GM23338 (cell line): ENCODE results near the gene IRX5. TPM values are rescaled to one million over a fixed set of nuclear protein-coding genes. Genes with fewer than 3 reads are reported as not detected.

ENCODE experiments used
- ATAC-seq: fragments of 200-7000 bp; cut with Tn5 transposase; 3 replicates; pipeline ENCODE4 v1.9.1; 2020
- DNase-seq: peaks from one replicate; pipeline ENCODE4 v3.0.0-alpha.2; 2015; ENCODE audit warnings: low spot score
- H2AFZ ChIP-seq: fragments of 200-600 bp; sonication (generic); 2 replicates; pipeline ENCODE4 v1.8.0; 2016; ENCODE audit warnings: antibody characterized with exemption, mild to moderate bottlenecking, moderate library complexity
- H3F3A ChIP-seq: fragments of 200-600 bp; sonication (generic); replicated peaks from 2 replicates; pipeline ENCODE4 v1.8.0; 2017; ENCODE audit warnings: antibody characterized with exemption, mixed run types, low read depth
- H3K27ac ChIP-seq: fragments of 200-600 bp; sonication (generic); 2 replicates; pipeline ENCODE4 v1.6.1; 2016; ENCODE audit warnings: low read depth
- H3K27me3 ChIP-seq: fragments of 200-600 bp; sonication (generic); 2 replicates; pipeline ENCODE4 v1.8.0; 2016; ENCODE audit warnings: mild to moderate bottlenecking, mixed run types, moderate library complexity; ENCODE audit not compliant: insufficient read depth
- H3K36me3 ChIP-seq: fragments of 200-600 bp; sonication (generic); 2 replicates; pipeline ENCODE4 v1.8.0; 2016; ENCODE audit warnings: mild to moderate bottlenecking; ENCODE audit not compliant: insufficient read depth
- H3K4me1 ChIP-seq: fragments of 200-600 bp; sonication (generic); 2 replicates; pipeline ENCODE4 v1.8.0; 2016; ENCODE audit warnings: mild to moderate bottlenecking, moderate library complexity; ENCODE audit not compliant: insufficient read depth
- H3K4me2 ChIP-seq: fragments of 200-600 bp; sonication (generic); 2 replicates; pipeline ENCODE4 v1.7.1; 2017; ENCODE audit warnings: mixed run types
- H3K4me3 ChIP-seq: fragments of 200-600 bp; sonication (generic); 2 replicates; pipeline ENCODE4 v1.6.1; 2016; ENCODE audit warnings: mixed run types
- H3K79me2 ChIP-seq: fragments of 200-600 bp; sonication (generic); replicated peaks from 2 replicates; pipeline ENCODE4 v1.8.0; 2017; ENCODE audit warnings: mild to moderate bottlenecking; ENCODE audit not compliant: insufficient read depth
- H3K9me2 ChIP-seq: fragments of 200-600 bp; sonication (generic); 2 replicates; pipeline ENCODE4 v1.8.0; 2017; ENCODE audit not compliant: insufficient read depth
- H4K20me1 ChIP-seq: fragments of 200-600 bp; sonication (generic); replicated peaks from 2 replicates; pipeline ENCODE4 v1.8.0; 2017; ENCODE audit warnings: mild to moderate bottlenecking; ENCODE audit not compliant: insufficient read depth
- H3K27ac Mint-ChIP-seq: 2 replicates; pipeline ENCODE4 v1.8.0; 2020; ENCODE audit warnings: inconsistent platforms, mild to moderate bottlenecking, moderate library complexity, mixed read lengths
- H3K27me3 Mint-ChIP-seq: 3 replicates; pipeline ENCODE4 v1.8.0; 2022; ENCODE audit warnings: low read depth, mild to moderate bottlenecking, moderate library complexity, mixed read lengths, inconsistent platforms; ENCODE audit not compliant: insufficient read depth, poor library complexity
- H3K36me3 Mint-ChIP-seq: 3 replicates; pipeline ENCODE4 v1.8.0; 2021; ENCODE audit warnings: low read depth, mild to moderate bottlenecking, inconsistent platforms, moderate library complexity, mixed read lengths
- H3K4me1 Mint-ChIP-seq: 3 replicates; pipeline ENCODE4 v1.8.0; 2020; ENCODE audit warnings: mild to moderate bottlenecking, inconsistent platforms, mixed read lengths
- H3K4me3 Mint-ChIP-seq: 3 replicates; pipeline ENCODE4 v1.8.0; 2021; ENCODE audit warnings: moderate library complexity, mild to moderate bottlenecking, inconsistent platforms, mixed read lengths
- H3K9me3 Mint-ChIP-seq: 3 replicates; pipeline ENCODE4 v1.8.0; 2020; ENCODE audit warnings: moderate library complexity, mild to moderate bottlenecking, inconsistent platforms, mixed read lengths
- CREB1 ChIP-seq: fragments of 250-450 bp; sonication (Bioruptor Pico); IDR thresholded peaks from 2 replicates; pipeline ENCODE4 v1.5.0; 2020; ENCODE audit warnings: low read depth, mild to moderate bottlenecking, moderate library complexity
- EZH2 ChIP-seq: fragments of 200-600 bp; sonication (generic); IDR thresholded peaks from one replicate; pipeline ENCODE4 v1.8.0; 2017; ENCODE audit warnings: antibody characterized with exemption, mild to moderate bottlenecking, low read depth; ENCODE audit not compliant: unreplicated experiment
- EZH2phosphoT487 ChIP-seq: fragments of 200-600 bp; sonication (generic); IDR thresholded peaks from one replicate; pipeline ENCODE4 v1.8.1; 2018; ENCODE audit warnings: antibody characterized with exemption; ENCODE audit not compliant: unreplicated experiment
- JUNB ChIP-seq: IDR thresholded peaks from one replicate; pipeline ENCODE4 v1.6.1; 2016; ENCODE audit warnings: antibody characterized with exemption; ENCODE audit not compliant: unreplicated experiment
- NANOG ChIP-seq: IDR thresholded peaks from 2 replicates; pipeline ENCODE4 v1.6.1; 2016; ENCODE audit warnings: antibody characterized with exemption, borderline replicate concordance
- POLR2AphosphoS5 ChIP-seq: IDR thresholded peaks from 2 replicates; pipeline ENCODE4 v1.6.1; 2016; ENCODE audit warnings: antibody characterized with exemption, low read depth
- STAT1 ChIP-seq: IDR thresholded peaks from one replicate; pipeline ENCODE4 v1.6.1; 2016; ENCODE audit warnings: antibody characterized with exemption; ENCODE audit not compliant: unreplicated experiment
- ZNF114 ChIP-seq: fragments of 250-450 bp; sonication (Bioruptor Pico); IDR thresholded peaks from 2 replicates; pipeline ENCODE4 v1.5.0; 2020; ENCODE audit warnings: mild to moderate bottlenecking, moderate library complexity
- ZNF331 ChIP-seq: fragments of 250-450 bp; sonication (Bioruptor Pico); IDR thresholded peaks from 2 replicates; pipeline ENCODE4 v1.5.0; 2020; ENCODE audit warnings: low read depth, mild to moderate bottlenecking, moderate library complexity
- ZNF462 ChIP-seq: fragments of 250-450 bp; sonication (Bioruptor Pico); IDR thresholded peaks from 2 replicates; pipeline ENCODE4 v1.5.0; 2020; ENCODE audit warnings: mild to moderate bottlenecking, moderate library complexity
- polyA plus RNA-seq: library from polyadenylated mRNA; unstranded; fragments of >200 nt; fragmentation: Nextera tagmentation; extraction: Ambion mirVana; gene quantifications from 2 replicates; pipeline ENCODE4 v1.2.1, GENCODE V29; 2016
- total RNA-seq: library from RNA; depleted of rRNA; stranded (reverse); fragments of >200 nt; shearing (Covaris generic); gene quantifications from 2 replicates; pipeline ENCODE4 v1.2.3, GENCODE V29; 2014
- TF ChIP-seq, protein P1 (sequence below): IDR thresholded peaks from one replicate; pipeline ENCODE4 v1.6.1; 2018; ENCODE audit warnings: antibody characterized with exemption; ENCODE audit not compliant: unreplicated experiment
- TF ChIP-seq, protein P2 (sequence below): IDR thresholded peaks from 2 replicates; pipeline ENCODE4 v1.6.1; 2016; ENCODE audit warnings: antibody characterized with exemption

IRX5 gene
- total and polyA plus RNA-seq, 2 experiments from 2014 or later, result 0.07 to 0.39 TPM

- TF ChIP-seq, protein P1, sequence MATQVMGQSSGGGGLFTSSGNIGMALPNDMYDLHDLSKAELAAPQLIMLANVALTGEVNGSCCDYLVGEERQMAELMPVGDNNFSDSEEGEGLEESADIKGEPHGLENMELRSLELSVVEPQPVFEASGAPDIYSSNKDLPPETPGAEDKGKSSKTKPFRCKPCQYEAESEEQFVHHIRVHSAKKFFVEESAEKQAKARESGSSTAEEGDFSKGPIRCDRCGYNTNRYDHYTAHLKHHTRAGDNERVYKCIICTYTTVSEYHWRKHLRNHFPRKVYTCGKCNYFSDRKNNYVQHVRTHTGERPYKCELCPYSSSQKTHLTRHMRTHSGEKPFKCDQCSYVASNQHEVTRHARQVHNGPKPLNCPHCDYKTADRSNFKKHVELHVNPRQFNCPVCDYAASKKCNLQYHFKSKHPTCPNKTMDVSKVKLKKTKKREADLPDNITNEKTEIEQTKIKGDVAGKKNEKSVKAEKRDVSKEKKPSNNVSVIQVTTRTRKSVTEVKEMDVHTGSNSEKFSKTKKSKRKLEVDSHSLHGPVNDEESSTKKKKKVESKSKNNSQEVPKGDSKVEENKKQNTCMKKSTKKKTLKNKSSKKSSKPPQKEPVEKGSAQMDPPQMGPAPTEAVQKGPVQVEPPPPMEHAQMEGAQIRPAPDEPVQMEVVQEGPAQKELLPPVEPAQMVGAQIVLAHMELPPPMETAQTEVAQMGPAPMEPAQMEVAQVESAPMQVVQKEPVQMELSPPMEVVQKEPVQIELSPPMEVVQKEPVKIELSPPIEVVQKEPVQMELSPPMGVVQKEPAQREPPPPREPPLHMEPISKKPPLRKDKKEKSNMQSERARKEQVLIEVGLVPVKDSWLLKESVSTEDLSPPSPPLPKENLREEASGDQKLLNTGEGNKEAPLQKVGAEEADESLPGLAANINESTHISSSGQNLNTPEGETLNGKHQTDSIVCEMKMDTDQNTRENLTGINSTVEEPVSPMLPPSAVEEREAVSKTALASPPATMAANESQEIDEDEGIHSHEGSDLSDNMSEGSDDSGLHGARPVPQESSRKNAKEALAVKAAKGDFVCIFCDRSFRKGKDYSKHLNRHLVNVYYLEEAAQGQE, result no peak
Observed at GRCh38 chr16:54954220-54954619, 23.6 kb downstream of the IRX5 start (continued).

DNA sequence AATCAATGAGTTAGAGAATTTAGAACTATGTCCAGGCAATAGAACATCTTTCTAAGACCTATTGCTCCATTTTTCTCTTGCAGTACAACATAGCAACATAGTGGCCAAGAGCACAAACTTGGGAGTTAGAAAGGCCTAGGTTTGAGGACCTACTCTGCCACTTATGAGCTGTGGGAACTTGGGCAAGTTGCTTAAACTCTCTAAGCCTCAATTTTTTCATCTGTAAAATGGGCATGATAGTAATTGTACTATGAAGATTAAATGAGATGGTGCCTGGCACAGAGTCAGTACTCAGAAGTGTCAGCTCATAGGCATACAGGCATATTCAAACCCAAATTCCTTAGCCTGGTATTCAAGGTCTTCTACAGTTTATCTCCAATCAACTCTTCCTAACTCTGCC, 25.1 kb downstream of the IRX5 start:
- no peak overlapping the region for H3K4me2 ChIP-seq
- no peak overlapping the region for H2AFZ ChIP-seq
- DNase-seq (no peak), ATAC-seq (no peak)
- no peak overlapping the region for H3K4me3 ChIP-seq
- Mint-ChIP-seq H3K27me3 (peaks cover 2% of the 10 kb centered on the region), H3K27ac (no peak overlapping the region), H3K4me3 (no peak overlapping the region), H3K36me3 (no peaks in the 10 kb centered on the region), H3K9me3 (no peaks in the 10 kb centered on the region), H3K4me1 (peaks cover 7% of the 10 kb centered on the region; the same call in 1 of the 3 replicates)
- H3K9me2 ChIP-seq, result peaks cover 5% of the 10 kb centered on the region; the same call in 1 of the 2 replicates
- H3F3A ChIP-seq, result no peaks in the 10 kb centered on the region
- no peaks in the 10 kb centered on the region for H3K79me2 ChIP-seq
- H3K27me3 ChIP-seq, result no peaks in the 10 kb centered on the region
- H4K20me1 ChIP-seq, result no peaks in the 10 kb centered on the region
- H3K36me3 ChIP-seq, result no peaks in the 10 kb centered on the region
- H3K4me1 ChIP-seq, result peaks cover 6% of the 10 kb centered on the region
- H3K27ac ChIP-seq, result no peak overlapping the region
- TF ChIP-seq EZH2 (no peak), POLR2AphosphoS5 (no peak), ZNF114 (CRISPR knock-in tag) (no peak), STAT1 (no peak), ZNF462 (no peak), CREB1 (CRISPR knock-in tag) (no peak), JUNB (no peak), EZH2phosphoT487 (no peak), ZNF331 (CRISPR knock-in tag) (no peak), NANOG (no peak)
- TF ChIP-seq, protein P1, result no peak
- TF ChIP-seq, protein P2, sequence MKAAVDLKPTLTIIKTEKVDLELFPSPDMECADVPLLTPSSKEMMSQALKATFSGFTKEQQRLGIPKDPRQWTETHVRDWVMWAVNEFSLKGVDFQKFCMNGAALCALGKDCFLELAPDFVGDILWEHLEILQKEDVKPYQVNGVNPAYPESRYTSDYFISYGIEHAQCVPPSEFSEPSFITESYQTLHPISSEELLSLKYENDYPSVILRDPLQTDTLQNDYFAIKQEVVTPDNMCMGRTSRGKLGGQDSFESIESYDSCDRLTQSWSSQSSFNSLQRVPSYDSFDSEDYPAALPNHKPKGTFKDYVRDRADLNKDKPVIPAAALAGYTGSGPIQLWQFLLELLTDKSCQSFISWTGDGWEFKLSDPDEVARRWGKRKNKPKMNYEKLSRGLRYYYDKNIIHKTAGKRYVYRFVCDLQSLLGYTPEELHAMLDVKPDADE, result no peak
